ENCODE results near the gene RBSN. TPM values are rescaled to one million over a fixed set of nuclear protein-coding genes. Genes with fewer than 3 reads are reported as not detected.

The RBSN gene
- total and polyA plus RNA-seq, 12 donors = 5.7 to 33.9 (median 23.9) TPM

DNA sequence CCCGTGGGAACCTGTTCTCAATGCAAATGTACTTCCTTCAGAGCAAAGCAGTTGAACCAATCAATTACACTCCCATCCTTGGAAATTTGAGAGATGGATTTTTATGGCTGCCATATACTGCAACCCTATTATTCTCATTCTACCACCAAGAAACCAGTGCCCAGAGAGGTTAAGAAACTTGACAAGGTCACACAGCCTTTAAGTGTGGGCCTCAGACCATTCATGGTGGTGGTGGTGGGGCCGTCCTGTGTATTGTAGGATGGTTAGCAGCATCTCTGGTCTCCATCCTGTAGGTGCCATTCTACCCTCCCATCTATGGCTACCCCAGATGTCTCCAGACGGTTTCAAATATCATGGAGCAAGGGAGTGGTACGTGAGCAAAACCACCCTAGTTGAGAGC is 23.4 kb upstream of the RBSN start:
- Histone ChIP-seq H3K27me3 (no peaks in the 10 kb centered on the region), H3K9me3 (replicated peaks in 1 of 3) (no peaks in the 10 kb centered on the region), H3K4me1 (replicated peaks in 1 of 2) (no peaks in the 10 kb centered on the region), H3K36me3 (replicated peaks in 1 of 2) (no peaks in the 10 kb centered on the region), H3K4me3 (no peak overlapping the region), H3K27ac (no peak overlapping the region)
- DNase-seq = no peak
- intact Hi-C loops (cut with DNase I) = no loop called here
- WGBS, 4 donors = 92 to 97% (median 95%) methylated on average over 3 to 4 of the region's 4 CpGs
- no peak for TF ChIP-seq POLR2A (IDR thresholded peaks at IDR 0.05)
- TF ChIP-seq, protein P1, sequence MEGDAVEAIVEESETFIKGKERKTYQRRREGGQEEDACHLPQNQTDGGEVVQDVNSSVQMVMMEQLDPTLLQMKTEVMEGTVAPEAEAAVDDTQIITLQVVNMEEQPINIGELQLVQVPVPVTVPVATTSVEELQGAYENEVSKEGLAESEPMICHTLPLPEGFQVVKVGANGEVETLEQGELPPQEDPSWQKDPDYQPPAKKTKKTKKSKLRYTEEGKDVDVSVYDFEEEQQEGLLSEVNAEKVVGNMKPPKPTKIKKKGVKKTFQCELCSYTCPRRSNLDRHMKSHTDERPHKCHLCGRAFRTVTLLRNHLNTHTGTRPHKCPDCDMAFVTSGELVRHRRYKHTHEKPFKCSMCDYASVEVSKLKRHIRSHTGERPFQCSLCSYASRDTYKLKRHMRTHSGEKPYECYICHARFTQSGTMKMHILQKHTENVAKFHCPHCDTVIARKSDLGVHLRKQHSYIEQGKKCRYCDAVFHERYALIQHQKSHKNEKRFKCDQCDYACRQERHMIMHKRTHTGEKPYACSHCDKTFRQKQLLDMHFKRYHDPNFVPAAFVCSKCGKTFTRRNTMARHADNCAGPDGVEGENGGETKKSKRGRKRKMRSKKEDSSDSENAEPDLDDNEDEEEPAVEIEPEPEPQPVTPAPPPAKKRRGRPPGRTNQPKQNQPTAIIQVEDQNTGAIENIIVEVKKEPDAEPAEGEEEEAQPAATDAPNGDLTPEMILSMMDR (IDR thresholded peaks at IDR 0.05) = no peak

GRCh38 chr3:15121936-15122335 is 23.0 kb upstream of the RBSN start:
- TF ChIP-seq, protein P1 (IDR thresholded peaks at IDR 0.05) = no peak
- TF ChIP-seq POLR2A (IDR thresholded peaks at IDR 0.05) = no peak
- H3K27me3 ChIP-seq = no peaks in the 10 kb centered on the region
- intact Hi-C loops (cut with DNase I) = no loop called here

GRCh38 chr3:15120986-15121385 is 22.0 kb upstream of the RBSN start:
- intact Hi-C loops (cut with DNase I) = no loop called here
- no peaks in the 10 kb centered on the region for H3K9me3 ChIP-seq (replicated peaks in 1 of 3)
- H3K27me3 ChIP-seq = no peaks in the 10 kb centered on the region
- H3K4me3 ChIP-seq = no peak overlapping the region
- 49 to 76% (median 52%) methylated on average over 2 of the region's 2 CpGs for WGBS, 4 donors
- H3K4me1 ChIP-seq (replicated peaks in 1 of 2) = no peaks in the 10 kb centered on the region
- H3K36me3 ChIP-seq (replicated peaks in 1 of 2) = no peaks in the 10 kb centered on the region
- no peak for DNase-seq
- no peak for TF ChIP-seq POLR2A (IDR thresholded peaks at IDR 0.05)
- TF ChIP-seq, protein P1 (IDR thresholded peaks at IDR 0.05) = no peak
- no peak overlapping the region for H3K27ac ChIP-seq

More at GRCh38 chr3:15121936-15122335, 23.0 kb upstream of the RBSN start:
- Histone ChIP-seq H3K4me3 (no peak overlapping the region), H3K9me3 (replicated peaks in 1 of 3) (no peaks in the 10 kb centered on the region), H3K4me1 (replicated peaks in 1 of 2) (no peaks in the 10 kb centered on the region), H3K36me3 (replicated peaks in 1 of 2) (no peaks in the 10 kb centered on the region), H3K27ac (no peak overlapping the region)
- DNase-seq = no peak
- WGBS, 4 donors = 79 to 89% (median 82%) methylated on average over 3 of the region's 3 CpGs

GRCh38 chr3:15117011-15117410 is 18.1 kb upstream of the RBSN start:
- Histone ChIP-seq H3K27ac (no peak overlapping the region), H3K4me3 (no peak overlapping the region), H3K36me3 (replicated peaks in 1 of 2) (no peaks in the 10 kb centered on the region), H3K9me3 (replicated peaks in 1 of 3) (no peaks in the 10 kb centered on the region), H3K4me1 (replicated peaks in 1 of 2) (no peaks in the 10 kb centered on the region), H3K27me3 (no peaks in the 10 kb centered on the region)
- no peak for DNase-seq
- TF ChIP-seq, protein P1 (IDR thresholded peaks at IDR 0.05) = no peak
- TF ChIP-seq POLR2A (IDR thresholded peaks at IDR 0.05) = no peak
- intact Hi-C loops (cut with DNase I) = loop anchor here in 1 of 2 donors (10.0 kb wide), 1 partner anchor 58 kb away; no protein-coding TSS in a partner anchor
- 83 to 94% (median 88%) methylated on average over 2 to 3 of the region's 3 CpGs for WGBS, 4 donors

All from adrenal gland (tissue), 12 donors.